Activated T-helper 9 cell treated with anti-CD3 and anti-CD28 coated beads, Interleukin-2, amount 50 U/mL, for 16 hours (primary cell): Measurements from ENCODE around the gene RBP4.

ENCODE experiments used
- DNase-seq: peaks from one replicate; pipeline ENCODE4 v3.0.0-alpha.2; 2020; ENCODE audit warnings: low read depth

The RBP4 gene

DNA sequence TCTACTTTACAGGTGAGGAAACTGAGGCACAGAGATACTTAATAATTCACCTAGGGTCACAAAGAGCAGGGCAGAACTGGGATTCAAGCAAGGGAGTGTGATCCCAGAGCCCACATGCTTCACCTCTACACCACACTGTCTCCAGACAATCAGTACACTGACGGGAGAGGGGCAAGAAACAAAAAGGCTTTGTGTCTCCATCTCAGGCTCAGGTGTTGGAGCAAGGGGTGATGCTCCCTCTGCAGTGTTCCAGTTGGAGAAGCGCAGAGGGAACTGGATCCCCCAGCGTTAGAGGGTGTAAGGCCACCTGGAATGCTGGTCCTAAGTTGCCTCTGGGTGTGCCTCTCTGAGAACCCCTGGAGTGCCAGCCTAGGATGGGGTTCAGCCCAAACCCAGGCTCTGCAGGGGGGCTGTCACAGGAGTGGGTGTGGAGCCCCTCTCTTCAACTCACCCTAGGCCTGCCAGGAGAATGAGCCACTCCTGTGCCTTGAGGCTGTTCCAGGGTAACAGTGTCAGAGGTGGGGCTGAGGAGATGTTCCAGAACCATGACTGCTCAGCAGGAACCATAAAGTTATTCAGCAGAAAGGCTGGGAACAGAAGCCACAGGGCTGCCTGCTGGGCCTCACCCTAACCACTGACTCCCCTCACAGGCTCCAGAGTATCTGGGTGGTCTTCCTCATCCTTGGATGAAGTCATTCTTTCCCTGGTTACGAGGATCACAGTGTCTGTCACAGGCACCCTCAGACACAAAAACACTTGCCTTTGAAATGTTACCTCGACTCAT, 5.5 kb downstream of the RBP4 start:
- no peak for DNase-seq

DNA sequence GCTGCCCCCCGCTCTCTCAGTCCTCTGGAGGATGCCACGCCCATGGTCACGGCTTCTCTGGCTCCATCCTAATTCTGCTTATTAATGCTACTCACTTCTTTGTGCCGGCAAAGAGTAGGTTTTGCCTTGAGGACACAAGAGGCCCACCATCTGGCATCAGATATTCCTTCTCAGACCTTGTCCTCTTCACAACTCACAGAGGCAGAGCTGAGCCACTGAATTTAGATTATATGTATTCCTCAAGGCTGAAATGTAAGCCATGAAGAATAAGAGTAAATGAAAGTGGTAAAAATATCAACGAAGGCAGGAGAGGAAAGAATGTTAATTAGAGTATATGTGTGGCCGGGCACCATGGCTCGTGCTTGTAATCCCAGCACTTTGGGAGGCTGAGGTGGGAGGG, 6.5 kb downstream of the RBP4 start:
- no peak for DNase-seq

- DNase-seq, result no peak
Observed at GRCh38 chr10:93593749-93594148, 7.3 kb downstream of the RBP4 start.

- DNase-seq, result no peak
Observed at GRCh38 chr10:93593254-93593653, 7.8 kb downstream of the RBP4 start.

- DNase-seq, result no peak
Observed at GRCh38 chr10:93591065-93591808, 9.8 kb downstream of the RBP4 start.

GRCh38 chr10:93590638-93591037, 10.4 kb downstream of the RBP4 start:
- no peak for DNase-seq

DNA sequence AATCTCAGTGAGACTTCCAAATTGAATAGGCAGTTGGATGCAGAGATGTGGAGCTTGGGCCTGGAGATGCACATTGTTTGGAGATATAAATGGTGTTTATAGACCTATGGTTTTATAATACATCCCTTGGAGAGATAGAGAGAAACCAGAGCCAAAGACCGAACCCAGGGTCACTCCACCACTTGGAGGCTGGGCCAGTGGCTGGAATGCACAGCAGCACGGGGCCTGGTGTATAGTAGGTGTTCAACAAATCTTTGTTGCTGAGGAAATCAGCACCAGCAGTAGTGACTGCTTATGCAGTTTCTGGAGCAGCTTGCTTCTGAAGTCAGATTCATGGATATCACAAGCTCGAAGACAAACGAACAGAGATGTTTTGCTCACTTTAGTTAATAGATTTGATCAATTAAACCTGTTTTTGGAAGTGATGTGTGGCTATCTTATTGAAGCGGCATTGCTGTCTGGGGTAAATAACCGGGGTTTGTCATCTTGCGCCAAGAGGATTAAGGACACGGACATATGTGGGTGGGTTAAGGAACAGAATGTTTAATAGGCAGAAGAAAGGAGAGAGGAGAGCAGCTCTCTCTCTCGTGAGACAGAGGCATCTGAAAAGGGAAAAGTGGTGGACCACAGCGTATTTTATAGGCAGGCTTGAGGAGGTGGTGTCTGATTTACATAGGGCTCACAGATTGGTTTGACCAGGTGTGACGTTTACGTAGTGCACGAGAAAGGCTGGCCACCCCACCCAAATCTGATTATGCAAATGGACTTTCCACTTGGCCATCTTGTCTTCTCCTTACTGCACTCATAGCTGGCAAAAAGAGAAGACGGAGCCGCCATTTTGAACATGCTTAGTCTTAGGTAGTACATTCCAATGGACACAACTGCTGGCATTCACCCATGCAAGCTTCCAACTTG, 11.1 kb downstream of the RBP4 start:
- no peak for DNase-seq

DNA sequence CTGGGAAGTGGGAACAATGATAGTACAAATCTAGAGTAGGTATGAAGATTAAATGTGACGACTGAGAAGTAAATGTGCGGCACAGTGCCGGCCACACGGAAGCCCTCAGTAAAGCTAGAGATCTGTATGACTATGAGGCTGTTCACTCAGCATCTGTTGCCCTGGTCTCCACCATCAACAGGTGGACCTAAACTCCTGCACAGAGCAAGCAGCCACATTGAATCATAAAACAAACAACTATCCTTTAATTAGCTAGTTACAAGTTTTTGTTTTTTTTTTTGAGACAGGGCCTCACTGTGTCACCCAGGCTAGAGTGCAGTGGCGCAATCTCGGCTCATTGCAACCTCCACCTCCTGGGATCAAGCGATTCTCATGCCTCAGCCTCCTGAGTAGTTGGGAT, 16.6 kb downstream of the RBP4 start:
- no peak for DNase-seq

DNA sequence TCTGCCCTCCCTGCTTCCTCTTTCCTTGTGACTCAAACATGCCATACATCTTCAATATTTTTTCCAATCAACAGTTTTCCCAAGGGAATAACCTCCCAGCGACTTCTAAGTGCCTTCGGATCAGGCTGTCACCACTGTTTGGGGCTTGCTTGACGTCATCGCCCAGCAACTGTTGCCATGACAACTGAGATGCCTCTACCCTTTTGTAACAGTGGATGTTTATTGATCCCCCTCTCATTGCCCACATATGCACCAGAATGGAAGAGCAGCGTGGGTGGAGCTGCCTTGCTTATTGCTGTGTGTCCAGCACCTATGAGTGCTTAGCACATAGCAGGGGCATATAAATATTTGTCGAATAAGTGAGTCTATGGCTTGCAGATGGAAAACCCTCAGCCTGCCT, 20.2 kb downstream of the RBP4 start:
- DNase-seq, result no peak

DNA sequence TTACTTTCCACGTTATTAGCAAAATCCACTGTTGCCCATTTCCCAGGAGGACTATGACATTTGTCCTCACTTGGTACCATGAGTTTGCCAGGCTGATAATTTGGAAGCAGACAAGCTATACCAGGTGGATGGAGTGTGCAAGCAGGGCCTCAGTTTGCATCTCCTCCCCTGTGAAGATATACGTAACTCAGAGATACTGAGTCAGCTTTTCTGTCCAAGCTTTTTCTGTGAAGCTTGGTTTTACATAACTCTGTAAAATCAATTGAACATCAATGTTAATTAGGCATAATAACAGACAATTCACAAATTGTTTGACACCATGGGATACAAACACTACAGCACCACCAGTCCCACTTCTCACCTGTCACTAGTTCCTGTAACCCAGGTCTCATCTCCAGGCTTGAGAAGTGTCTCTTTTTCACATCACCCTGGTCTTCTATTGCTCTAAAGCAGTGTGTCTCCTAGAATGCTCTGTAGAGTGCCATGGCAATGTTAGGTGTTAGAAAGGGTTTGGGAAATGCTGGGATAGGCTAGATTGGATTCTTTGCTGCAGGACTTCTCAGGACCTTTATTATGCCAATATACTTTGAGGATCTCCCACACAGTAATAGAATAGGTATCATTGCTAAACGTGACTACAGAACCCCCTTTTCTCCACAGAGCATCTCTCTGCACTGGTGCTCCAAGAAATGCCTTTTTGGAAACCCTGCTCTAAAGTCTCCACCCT, 20.9 kb downstream of the RBP4 start:
- DNase-seq, result no peak

DNA sequence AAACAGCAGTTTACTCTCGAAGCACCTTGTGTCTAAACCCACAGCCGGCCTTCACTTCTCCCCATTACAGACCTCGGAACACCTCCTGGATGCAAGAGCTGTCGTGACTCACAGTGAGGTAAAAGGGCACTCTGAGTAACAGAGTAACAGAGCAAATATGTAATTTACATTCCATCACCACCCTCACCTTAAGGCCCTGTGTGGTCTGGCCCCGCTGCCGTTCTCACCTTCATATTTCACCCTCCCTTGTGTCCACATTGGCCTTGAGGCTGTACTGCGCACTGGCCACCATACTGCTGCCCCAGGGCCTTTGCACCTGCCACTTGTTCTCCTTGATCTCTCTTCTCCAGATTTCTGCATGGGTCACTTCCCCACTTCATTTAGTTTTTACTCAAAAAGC, 21.9 kb downstream of the RBP4 start:
- no peak for DNase-seq

DNA sequence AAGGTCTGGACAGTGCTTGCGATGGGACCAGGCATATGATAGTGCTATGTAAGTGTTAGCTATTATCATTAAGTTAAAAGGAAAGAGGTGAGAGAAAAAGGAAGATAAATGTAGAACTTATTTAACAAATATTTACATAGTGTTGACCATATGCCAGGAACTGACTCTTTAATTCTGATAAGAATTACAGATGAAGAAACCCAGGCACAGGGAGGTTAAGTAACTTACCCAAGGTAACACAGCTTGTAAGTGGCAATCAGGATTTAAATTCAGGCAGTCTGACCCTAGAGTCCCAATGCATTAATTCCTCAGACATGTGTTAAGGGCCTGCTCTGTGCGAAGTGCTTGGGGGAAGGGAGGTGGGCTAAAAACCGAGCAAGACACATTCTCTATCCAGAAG, 23.5 kb downstream of the RBP4 start:
- no peak for DNase-seq

- no peak for DNase-seq
Observed at GRCh38 chr10:93576888-93577287, 24.1 kb downstream of the RBP4 start.

DNA sequence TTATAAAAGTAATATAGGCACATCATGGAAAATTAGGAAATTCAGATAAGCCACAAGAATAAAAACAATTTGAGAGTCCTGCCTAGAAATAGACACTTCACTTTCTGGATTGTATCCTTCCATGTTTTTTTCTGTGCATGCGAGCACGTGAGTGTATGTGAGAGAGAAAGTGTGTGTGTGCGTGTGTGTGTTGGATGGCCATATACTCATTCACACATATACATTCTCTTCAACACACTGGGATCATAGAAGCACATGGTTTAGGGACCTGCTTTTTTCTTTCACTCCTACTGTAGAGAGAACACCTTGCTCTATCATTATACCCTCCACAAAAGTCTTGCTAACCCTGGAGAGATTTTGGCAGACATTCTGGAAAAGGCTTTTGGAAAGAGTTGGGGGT, 27.1 kb downstream of the RBP4 start:
- DNase-seq, result no peak

- no peak for DNase-seq
Observed at GRCh38 chr10:93573051-93573909, 27.8 kb downstream of the RBP4 start.

GRCh38 chr10:93572606-93573005, 28.4 kb downstream of the RBP4 start:
- no peak for DNase-seq

- no peak for DNase-seq
Observed at GRCh38 chr10:93570383-93570782, 30.7 kb downstream of the RBP4 start.

DNA sequence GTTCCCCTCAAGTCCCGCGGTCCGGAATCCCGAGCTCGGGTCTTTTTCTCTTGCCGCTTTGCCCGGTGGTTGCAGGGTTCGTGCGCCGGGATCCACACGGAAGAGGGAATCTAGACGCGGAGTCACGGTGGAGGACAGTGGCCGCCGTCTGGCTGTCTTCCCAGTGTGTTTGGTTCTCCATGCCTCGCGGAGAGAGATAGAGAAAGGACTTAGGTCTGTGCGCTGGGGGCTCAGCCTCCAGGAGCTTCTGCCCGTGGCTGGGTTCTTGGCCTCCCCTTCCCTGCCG, 33.0 kb downstream of the RBP4 start:
- DNase-seq, result no peak

DNA sequence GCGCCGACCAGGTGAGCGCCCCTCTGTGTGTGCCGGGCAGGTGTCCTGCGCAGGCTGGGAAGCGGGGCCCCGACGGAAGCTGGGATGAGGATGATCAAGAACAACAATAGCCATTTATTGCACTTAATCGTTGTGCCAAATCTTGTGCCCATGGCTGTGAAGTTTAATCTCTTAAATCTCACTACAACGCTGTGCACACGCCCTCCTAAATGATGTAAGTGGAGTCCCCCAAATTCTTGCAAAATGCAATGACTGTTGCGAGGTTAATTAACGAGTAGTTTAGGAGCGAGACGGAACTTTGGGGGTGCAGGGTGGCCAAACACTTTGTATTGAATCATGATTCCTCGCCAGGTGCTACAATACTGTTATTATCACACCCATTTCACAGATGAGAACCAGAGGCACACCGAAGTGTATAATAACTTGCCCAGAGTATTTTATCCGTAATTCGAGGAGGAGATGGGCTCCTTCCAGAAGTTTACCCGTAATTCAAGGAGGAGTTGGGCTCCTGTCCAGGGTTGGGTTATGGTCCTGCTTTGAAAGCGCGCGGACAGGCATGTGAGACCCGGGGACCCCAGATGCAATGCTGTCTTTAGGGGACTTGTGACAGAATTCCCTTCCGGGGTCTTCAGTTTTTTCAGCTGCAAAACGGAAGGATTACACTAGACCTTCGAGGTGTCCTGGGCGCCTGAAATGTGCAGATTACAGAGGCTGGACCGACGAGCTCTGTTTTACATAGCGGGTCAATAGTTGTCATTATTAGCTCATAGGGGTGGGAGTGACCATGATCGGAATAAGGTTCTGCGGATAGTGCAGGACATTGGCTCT, 33.5 kb downstream of the RBP4 start:
- DNase-seq, result no peak
